Activated naive CD4-positive, alpha-beta T cell treated with anti-CD3 and anti-CD28 coated beads, Interleukin-2, amount 10 ng/mL, durations not matched to agents 7 days and 5 days (primary cell): ENCODE data around the gene SMU1.
"Not testable (repeated sequence)": the region's sequence is repeated elsewhere in the genome, so short reads cannot be mapped to it uniquely, and the experiment has no call there.

ENCODE experiments used
- CTCF ChIA-PET: fragments of 350-600 bp; sonication (Branson Sonifier 250); formaldehyde crosslinking; loops from one replicate; lab custom pipeline; 2021; ENCODE audit warnings: antibody characterized with exemption; lab: Charles Lee
- DNase-seq: peaks from one replicate; pipeline ENCODE4 v3.0.0-alpha.2; 2020
- H3K27ac Mint-ChIP-seq: one replicate; pipeline ENCODE4 v1.8.0; 2021; ENCODE audit warnings: mild to moderate bottlenecking, moderate library complexity, mixed read lengths
- H3K27me3 Mint-ChIP-seq: one replicate; pipeline ENCODE4 v1.8.0; 2021; ENCODE audit warnings: mild to moderate bottlenecking, mixed read lengths
- H3K36me3 Mint-ChIP-seq: one replicate; pipeline ENCODE4 v1.8.0; 2021; ENCODE audit warnings: mixed read lengths
- H3K4me1 Mint-ChIP-seq: one replicate; pipeline ENCODE4 v1.8.0; 2021; ENCODE audit warnings: mixed read lengths
- H3K4me3 Mint-ChIP-seq: one replicate; pipeline ENCODE4 v1.8.0; 2021; ENCODE audit warnings: mild to moderate bottlenecking, moderate library complexity, mixed read lengths
- H3K9me3 Mint-ChIP-seq: one replicate; pipeline ENCODE4 v1.8.0; 2021; ENCODE audit warnings: mixed read lengths

The SMU1 gene

GRCh38 chr9:33024126-33024965 lies 52.1 kb downstream of the SMU1 start:
- peaks cover 37% of the 10 kb centered on the region for H3K36me3 Mint-ChIP-seq
- no peak for DNase-seq
- H3K4me1 Mint-ChIP-seq = peaks cover 71% of the 10 kb centered on the region
- H3K27me3 Mint-ChIP-seq = no peaks in the 10 kb centered on the region
- peak overlapping the region; percentile 98 for H3K27ac Mint-ChIP-seq
- peak overlapping the region; percentile 97 for H3K4me3 Mint-ChIP-seq
- H3K9me3 Mint-ChIP-seq = no peaks in the 10 kb centered on the region
- CTCF ChIA-PET = interaction anchor here (0.7 to 0.8 kb wide), 2 partner anchors 16 to 445 kb away, joined by 3 to 4 read pairs; no protein-coding TSS in a partner anchor

- H3K36me3 Mint-ChIP-seq = peaks cover 30% of the 10 kb centered on the region
- H3K27ac Mint-ChIP-seq = no peak overlapping the region
- H3K4me3 Mint-ChIP-seq = peak overlapping the region; percentile 97
- peaks cover 65% of the 10 kb centered on the region for H3K4me1 Mint-ChIP-seq
- no peak for DNase-seq
- no peaks in the 10 kb centered on the region for H3K27me3 Mint-ChIP-seq
- H3K9me3 Mint-ChIP-seq = no peaks in the 10 kb centered on the region
- CTCF ChIA-PET = interaction anchor here (0.8 kb wide), 1 partner anchor 444 kb away, joined by 4 read pairs; no protein-coding TSS in a partner anchor
These were observed 52.8 kb downstream of the SMU1 start for GRCh38 chr9:33023661-33024060.

- no peak for DNase-seq
- CTCF ChIA-PET = no interaction called here
- Mint-ChIP-seq H3K27ac (no peak overlapping the region), H3K36me3 (peaks cover 24% of the 10 kb centered on the region), H3K9me3 (no peaks in the 10 kb centered on the region), H3K4me3 (no peak overlapping the region), H3K4me1 (peaks cover 55% of the 10 kb centered on the region), H3K27me3 (no peaks in the 10 kb centered on the region)
These were observed 53.7 kb downstream of the SMU1 start for GRCh38 chr9:33022755-33023154.

GRCh38 chr9:33022303-33022702 lies 54.2 kb downstream of the SMU1 start:
- Mint-ChIP-seq H3K36me3 (peaks cover 24% of the 10 kb centered on the region), H3K4me1 (peaks cover 51% of the 10 kb centered on the region), H3K27ac (no peak overlapping the region), H3K4me3 (no peak overlapping the region), H3K9me3 (no peaks in the 10 kb centered on the region), H3K27me3 (no peaks in the 10 kb centered on the region)
- DNase-seq = no peak
- CTCF ChIA-PET = no interaction called here

GRCh38 chr9:33019797-33020196 lies 56.7 kb downstream of the SMU1 start:
- H3K36me3 Mint-ChIP-seq = peaks cover 9% of the 10 kb centered on the region
- DNase-seq = no peak

GRCh38 chr9:33017283-33018041 lies 59.0 kb downstream of the SMU1 start:
- H3K27ac Mint-ChIP-seq = no peak overlapping the region
- H3K36me3 Mint-ChIP-seq = peaks cover 9% of the 10 kb centered on the region
- no peaks in the 10 kb centered on the region for H3K27me3 Mint-ChIP-seq
- H3K4me1 Mint-ChIP-seq = peaks cover 13% of the 10 kb centered on the region
- no peaks in the 10 kb centered on the region for H3K9me3 Mint-ChIP-seq
- DNase-seq = no peak
- CTCF ChIA-PET = interaction anchor here (0.6 kb wide), 1 partner anchor 598 kb away, joined by 3 read pairs; no protein-coding TSS in a partner anchor
- no peak overlapping the region for H3K4me3 Mint-ChIP-seq

More at GRCh38 chr9:33019797-33020196, 56.7 kb downstream of the SMU1 start:
- Mint-ChIP-seq H3K4me3 (no peak overlapping the region), H3K9me3 (no peaks in the 10 kb centered on the region), H3K27me3 (no peaks in the 10 kb centered on the region), H3K4me1 (peaks cover 34% of the 10 kb centered on the region), H3K27ac (no peak overlapping the region)
- CTCF ChIA-PET = no interaction called here

- no peak overlapping the region for H3K27ac Mint-ChIP-seq
- H3K27me3 Mint-ChIP-seq = no peaks in the 10 kb centered on the region
- no peak for DNase-seq
- H3K36me3 Mint-ChIP-seq = no peaks in the 10 kb centered on the region
- no peaks in the 10 kb centered on the region for H3K4me1 Mint-ChIP-seq
- no peaks in the 10 kb centered on the region for H3K9me3 Mint-ChIP-seq
- CTCF ChIA-PET = no interaction called here
- H3K4me3 Mint-ChIP-seq = no peak overlapping the region
These were observed 61.8 kb downstream of the SMU1 start for GRCh38 chr9:33014665-33015014.

- H3K36me3 Mint-ChIP-seq = no peaks in the 10 kb centered on the region
- no peaks in the 10 kb centered on the region for H3K4me1 Mint-ChIP-seq
- no peak overlapping the region for H3K4me3 Mint-ChIP-seq
- no peaks in the 10 kb centered on the region for H3K27me3 Mint-ChIP-seq
- H3K9me3 Mint-ChIP-seq = no peaks in the 10 kb centered on the region
- no peak overlapping the region for H3K27ac Mint-ChIP-seq
- no peak for DNase-seq
- CTCF ChIA-PET = no interaction called here
These were observed 62.4 kb downstream of the SMU1 start for GRCh38 chr9:33013962-33014664.

GRCh38 chr9:33012328-33013069 lies 64.0 kb downstream of the SMU1 start:
- Mint-ChIP-seq H3K4me3 (no peak overlapping the region), H3K9me3 (no peaks in the 10 kb centered on the region), H3K27ac (no peak overlapping the region), H3K27me3 (no peaks in the 10 kb centered on the region), H3K4me1 (no peaks in the 10 kb centered on the region), H3K36me3 (no peaks in the 10 kb centered on the region)
- CTCF ChIA-PET = no interaction called here
- no peak for DNase-seq

- Mint-ChIP-seq H3K4me1 (no peaks in the 10 kb centered on the region), H3K27me3 (no peaks in the 10 kb centered on the region), H3K9me3 (no peaks in the 10 kb centered on the region), H3K4me3 (no peak overlapping the region), H3K36me3 (no peaks in the 10 kb centered on the region), H3K27ac (no peak overlapping the region)
- CTCF ChIA-PET = no interaction called here
- no peak for DNase-seq
These were observed 64.6 kb downstream of the SMU1 start for GRCh38 chr9:33011831-33012230.

- CTCF ChIA-PET = no interaction called here
These were observed 68.7 kb downstream of the SMU1 start for GRCh38 chr9:33007755-33008154.

GRCh38 chr9:33005335-33005734 lies 71.1 kb downstream of the SMU1 start:
- H3K9me3 Mint-ChIP-seq, H3K27me3 Mint-ChIP-seq, H3K27ac Mint-ChIP-seq, DNase-seq, H3K36me3 Mint-ChIP-seq, H3K4me1 Mint-ChIP-seq, CTCF ChIA-PET, H3K4me3 Mint-ChIP-seq: not testable (repeated sequence)

More at GRCh38 chr9:33007755-33008154, 68.7 kb downstream of the SMU1 start:
- no peak overlapping the region for H3K4me3 Mint-ChIP-seq
- no peaks in the 10 kb centered on the region for H3K4me1 Mint-ChIP-seq
- H3K36me3 Mint-ChIP-seq = no peaks in the 10 kb centered on the region
- DNase-seq = no peak
- no peak overlapping the region for H3K27ac Mint-ChIP-seq
- no peaks in the 10 kb centered on the region for H3K27me3 Mint-ChIP-seq
- no peaks in the 10 kb centered on the region for H3K9me3 Mint-ChIP-seq

GRCh38 chr9:33000682-33001055 lies 75.8 kb downstream of the SMU1 start:
- peaks cover 29% of the 10 kb centered on the region for H3K36me3 Mint-ChIP-seq
- H3K4me3 Mint-ChIP-seq = peak overlapping the region; percentile 94
- H3K9me3 Mint-ChIP-seq, H3K27me3 Mint-ChIP-seq: not testable (repeated sequence)
- DNase-seq = peak; percentile 62
- peak overlapping the region; percentile 100 for H3K27ac Mint-ChIP-seq
- CTCF ChIA-PET = interaction anchor here (1.1 kb wide), 1 partner anchor 421 kb away, joined by 4 read pairs; no protein-coding TSS in a partner anchor
- peaks cover 29% of the 10 kb centered on the region for H3K4me1 Mint-ChIP-seq
